ENCODE results near the gene EDIL3.

- no peak for TF ChIP-seq POLR2A (IDR thresholded peaks at IDR 0.05)
- TF ChIP-seq CTCF (IDR thresholded peaks at IDR 0.05) = no peak
- no peak for TF ChIP-seq POLR2AphosphoS5 (IDR thresholded peaks at IDR 0.05)
Measured at GRCh38 chr5:84255315-84255714, 129.4 kb downstream of the EDIL3 start.

All from breast epithelium (tissue), 3 donors.